SJCRH30 (cell line): ENCODE measurements around the gene FNDC7. TPM values are rescaled to one million over a fixed set of nuclear protein-coding genes. Genes with fewer than 3 reads are reported as not detected.
"Not testable (repeated sequence)": the region's sequence is repeated elsewhere in the genome, so short reads cannot be mapped to it uniquely, and the experiment has no call there.

Source experiments
- DNase-seq, 2 experiments: peaks; one replicate each; pipeline ENCODE4 v3.0.0-alpha.2; 2015 to 2020
- H3K27ac ChIP-seq: fragments of 250-450 bp; sonication (Bioruptor Pico); 2 replicates; pipeline ENCODE4 v1.5.1; 2020; ENCODE audit warnings: mild to moderate bottlenecking, moderate library complexity
- H3K27me3 ChIP-seq: fragments of 250-450 bp; sonication (Bioruptor Pico); 2 replicates; pipeline ENCODE4 v1.5.1; 2020; ENCODE audit warnings: mild to moderate bottlenecking, moderate library complexity
- H3K36me3 ChIP-seq: fragments of 250-450 bp; sonication (Bioruptor Pico); 2 replicates; pipeline ENCODE4 v1.5.1; 2020; ENCODE audit warnings: mild to moderate bottlenecking, moderate library complexity
- H3K4me1 ChIP-seq: fragments of 250-450 bp; sonication (Bioruptor Pico); 2 replicates; pipeline ENCODE4 v1.5.1; 2020; ENCODE audit warnings: mild to moderate bottlenecking, moderate library complexity
- H3K4me3 ChIP-seq: fragments of 250-450 bp; sonication (Bioruptor Pico); 2 replicates; pipeline ENCODE4 v1.5.1; 2020; ENCODE audit warnings: mild to moderate bottlenecking, moderate library complexity
- H3K9me3 ChIP-seq: fragments of 250-450 bp; sonication (Bioruptor Pico); replicated peaks from 2 replicates; pipeline ENCODE4 v1.5.1; 2020; ENCODE audit warnings: mild to moderate bottlenecking, moderate library complexity
- total RNA-seq: library from RNA; depleted of rRNA; stranded (reverse); fragments of >200 nt; shearing (Covaris generic); gene quantifications from 2 replicates; pipeline ENCODE4 v1.2.3, GENCODE V29; 2014

Gene FNDC7
- total RNA-seq, 1 experiment from 2014 or later: 0.04 TPM

DNA sequence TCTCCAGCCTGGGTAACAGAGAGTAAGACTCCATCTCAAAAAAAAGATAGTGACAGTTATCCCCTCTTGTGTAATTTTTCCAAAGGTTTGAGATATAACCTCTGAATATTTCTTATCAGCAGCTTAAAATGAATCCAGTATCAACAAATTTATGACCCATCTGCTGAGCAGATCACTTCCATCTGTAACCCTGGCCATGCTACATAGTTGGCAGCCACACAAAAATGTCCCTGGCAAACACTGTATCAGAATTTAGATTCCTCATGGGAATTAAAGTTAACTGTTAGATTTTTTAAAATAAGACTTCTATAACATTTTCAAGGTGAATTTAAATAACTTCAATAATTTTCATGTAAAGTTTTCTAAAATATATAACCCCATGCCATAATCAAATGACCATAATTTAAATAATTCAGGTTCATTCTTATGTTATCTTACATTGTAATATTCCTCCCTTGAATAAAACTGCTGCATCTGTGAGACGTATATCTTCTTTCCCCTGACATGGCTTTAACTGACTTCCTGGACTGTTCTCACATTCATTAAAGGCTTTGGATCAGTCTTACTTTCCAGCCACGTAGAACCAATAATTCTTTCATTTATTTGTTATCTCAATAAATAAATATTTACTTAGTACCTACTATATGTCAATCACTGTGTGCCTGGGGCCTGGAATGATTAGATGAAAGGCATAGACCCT is 25.9 kb upstream of the FNDC7 start:
- Histone ChIP-seq H3K27ac (no peak overlapping the region), H3K9me3 (no peaks in the 10 kb centered on the region), H3K4me1 (peaks cover 5% of the 10 kb centered on the region; the same call in 1 of the 2 replicates), H3K4me3 (no peak overlapping the region), H3K27me3 (no peaks in the 10 kb centered on the region), H3K36me3 (no peaks in the 10 kb centered on the region)
- DNase-seq: no peak

DNA sequence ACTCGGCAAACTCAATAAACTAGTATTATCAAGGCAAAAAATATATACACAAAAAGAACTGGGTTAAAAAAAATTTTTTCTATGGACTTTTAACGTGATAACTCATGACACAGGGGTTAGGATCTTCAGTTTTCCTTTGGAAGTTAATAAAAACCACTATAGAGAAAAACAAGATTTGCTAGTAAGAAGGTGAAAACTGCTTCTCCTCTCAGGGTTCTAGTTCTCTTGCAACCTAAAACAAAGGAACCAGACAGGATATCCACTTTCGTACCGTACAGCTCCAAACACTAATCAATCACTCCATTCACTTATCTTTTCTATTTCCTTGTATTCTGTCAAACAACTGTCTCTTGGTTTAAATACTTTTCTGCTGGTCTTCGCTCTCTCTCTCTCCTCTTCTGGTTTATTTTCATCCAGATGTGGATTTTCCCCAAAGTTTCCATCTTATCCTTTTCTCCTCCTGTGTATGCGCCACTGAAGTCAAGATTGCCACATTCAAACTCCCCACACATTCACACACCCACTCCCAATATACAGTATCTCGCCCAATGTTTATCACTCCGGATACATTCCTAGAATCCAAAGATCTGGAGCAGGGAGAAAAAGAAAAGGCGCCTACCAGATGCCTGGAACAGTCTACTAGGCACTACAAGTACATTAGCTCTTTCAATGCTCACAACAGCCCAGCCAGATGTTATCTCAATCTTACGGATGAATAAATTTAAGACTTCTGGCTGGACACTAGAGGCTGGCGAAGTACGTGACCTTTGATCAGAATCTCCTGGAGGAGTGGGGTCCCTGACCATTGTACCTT is 21.4 kb upstream of the FNDC7 start:
- no peaks in the 10 kb centered on the region for H3K9me3 ChIP-seq
- DNase-seq: no peak
- H3K36me3 ChIP-seq: peaks cover 25% of the 10 kb centered on the region
- 0 out of 2 replicates have a peak, but pooled peaks cover 6% of the 10 kb centered on the region for H3K4me1 ChIP-seq
- no peaks in the 10 kb centered on the region for H3K27me3 ChIP-seq
- peak overlapping the region; percentile 75 for H3K4me3 ChIP-seq
- H3K27ac ChIP-seq: peak overlapping the region; percentile 86

DNA sequence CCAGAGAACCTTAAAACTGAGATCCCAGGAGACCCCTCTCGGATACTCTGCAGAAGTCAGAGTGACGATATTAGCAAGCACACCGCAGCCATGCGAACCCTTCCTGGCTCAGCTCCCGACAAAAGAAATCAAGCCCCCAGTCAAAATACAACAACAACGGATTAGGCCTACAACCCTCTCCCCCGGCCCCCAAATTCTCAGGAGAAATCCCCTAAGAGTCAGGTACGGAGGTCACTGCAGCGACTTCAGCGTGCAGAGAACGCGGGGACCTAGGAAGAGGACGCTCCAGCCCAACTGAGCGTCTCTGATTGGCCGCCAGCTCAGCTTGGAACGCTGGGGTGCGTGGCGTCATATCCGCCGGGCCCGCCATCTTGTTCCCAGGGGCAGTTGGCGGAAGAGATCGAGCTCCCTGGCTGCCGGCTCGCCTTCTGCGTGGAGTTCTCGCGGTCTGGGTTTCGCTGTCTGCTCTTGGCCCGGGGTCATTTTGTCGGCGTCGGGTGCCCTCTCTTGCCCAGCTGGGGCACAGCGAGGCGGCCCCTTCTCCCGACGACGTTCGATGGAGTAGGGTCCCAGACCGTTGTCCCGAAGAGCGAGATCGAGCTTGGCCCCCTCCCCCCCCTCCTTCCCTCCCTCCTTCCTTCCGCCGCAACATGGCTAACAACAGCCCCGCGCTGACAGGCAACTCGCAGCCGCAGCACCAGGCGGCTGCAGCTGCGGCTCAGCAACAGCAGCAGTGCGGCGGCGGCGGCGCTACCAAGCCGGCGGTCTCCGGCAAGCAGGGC is 20.6 kb upstream of the FNDC7 start, which contains the start of gene PRPF38B:
Gene PRPF38B (plus strand): TSS at position 369 of the 782 bp plus-strand sequence. CDS start 282 bp downstream, at position 651.
- H3K4me3 ChIP-seq: peak within 1 kb of the TSS; percentile 75
- no peaks in the 10 kb centered on the region for H3K9me3 ChIP-seq
- peak; percentile 92 to 95 for DNase-seq
- H3K4me1 ChIP-seq: 0 out of 2 replicates have a peak, but pooled peaks cover 6% of the 10 kb centered on the region
- no peaks in the 10 kb centered on the region for H3K27me3 ChIP-seq
- peaks cover 33% of the 10 kb centered on the region for H3K36me3 ChIP-seq
- peak within 1 kb of the TSS; percentile 86 for H3K27ac ChIP-seq

DNA sequence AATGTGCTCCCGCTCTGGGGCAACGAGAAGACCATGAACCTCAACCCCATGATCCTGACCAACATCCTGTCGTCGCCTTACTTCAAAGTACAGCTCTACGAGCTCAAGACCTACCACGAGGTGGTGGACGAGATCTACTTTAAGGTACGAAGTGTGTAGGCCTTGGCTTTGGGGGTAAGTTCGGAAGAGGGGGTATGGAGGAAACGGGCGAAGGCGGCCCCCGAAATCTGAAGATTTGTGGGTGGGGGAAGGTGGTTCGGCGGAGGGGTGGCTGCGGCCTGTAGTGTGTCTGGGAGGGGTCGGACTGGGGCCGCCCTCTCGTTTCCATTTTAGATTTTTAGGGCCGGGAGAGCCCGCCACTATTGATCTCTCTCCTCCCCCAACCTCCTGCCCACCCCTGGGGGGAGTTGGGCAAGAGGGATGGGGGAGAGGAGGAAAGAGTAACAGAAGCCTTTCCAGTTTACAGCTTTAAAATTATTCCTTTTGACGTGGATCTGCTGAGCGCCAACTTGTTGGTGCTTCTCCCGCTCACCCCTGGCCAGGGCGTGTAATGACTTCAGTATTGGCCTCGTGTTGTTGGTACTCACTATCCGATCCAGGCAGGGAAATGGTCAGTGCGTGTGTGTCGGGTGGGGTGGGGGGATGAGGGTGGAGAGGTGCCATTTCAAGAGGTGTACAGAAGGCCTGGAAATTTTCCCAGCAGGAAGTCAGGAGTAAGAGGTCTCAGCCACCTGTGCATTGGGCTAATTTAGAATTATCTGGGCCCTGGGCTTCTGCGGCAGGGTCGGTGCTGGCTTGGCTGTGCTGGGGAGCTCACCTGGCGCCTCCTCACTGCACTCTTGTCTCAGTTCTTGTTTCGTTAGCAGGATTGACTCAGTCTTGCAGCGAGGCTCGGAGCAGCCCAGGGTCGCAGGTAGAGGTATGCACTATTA is 19.7 kb upstream of the FNDC7 start:
- peak; percentile 52 to 56 for DNase-seq
- Histone ChIP-seq H3K9me3 (no peaks in the 10 kb centered on the region), H3K4me1 (0 out of 2 replicates have a peak, but pooled peaks cover 6% of the 10 kb centered on the region), H3K27ac (peak overlapping the region; percentile 86), H3K36me3 (peaks cover 40% of the 10 kb centered on the region), H3K27me3 (no peaks in the 10 kb centered on the region), H3K4me3 (peak overlapping the region; percentile 75)

DNA sequence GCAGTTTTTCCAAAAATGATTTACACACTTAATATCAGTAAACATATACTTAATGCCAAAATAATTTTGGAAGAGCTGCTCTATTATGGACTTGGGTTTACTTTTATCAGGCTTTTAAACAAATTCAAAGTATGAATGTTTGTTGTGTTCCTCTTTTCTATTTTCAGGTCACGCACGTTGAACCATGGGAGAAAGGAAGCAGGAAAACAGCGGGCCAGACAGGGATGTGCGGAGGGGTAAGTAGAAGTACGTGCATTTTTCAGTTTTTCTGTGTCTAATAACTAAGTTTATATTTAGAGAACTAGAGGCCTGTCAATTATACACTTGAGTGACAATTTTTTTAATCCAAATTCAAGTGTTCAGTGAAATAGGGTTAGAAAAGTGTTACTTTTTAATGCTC is 17.2 kb upstream of the FNDC7 start:
- Histone ChIP-seq H3K27ac (no peak overlapping the region), H3K36me3 (peaks cover 66% of the 10 kb centered on the region), H3K4me1 (0 out of 2 replicates have a peak, but pooled peaks cover 6% of the 10 kb centered on the region), H3K27me3 (no peaks in the 10 kb centered on the region), H3K9me3 (no peaks in the 10 kb centered on the region), H3K4me3 (no peak overlapping the region)
- no peak for DNase-seq

DNA sequence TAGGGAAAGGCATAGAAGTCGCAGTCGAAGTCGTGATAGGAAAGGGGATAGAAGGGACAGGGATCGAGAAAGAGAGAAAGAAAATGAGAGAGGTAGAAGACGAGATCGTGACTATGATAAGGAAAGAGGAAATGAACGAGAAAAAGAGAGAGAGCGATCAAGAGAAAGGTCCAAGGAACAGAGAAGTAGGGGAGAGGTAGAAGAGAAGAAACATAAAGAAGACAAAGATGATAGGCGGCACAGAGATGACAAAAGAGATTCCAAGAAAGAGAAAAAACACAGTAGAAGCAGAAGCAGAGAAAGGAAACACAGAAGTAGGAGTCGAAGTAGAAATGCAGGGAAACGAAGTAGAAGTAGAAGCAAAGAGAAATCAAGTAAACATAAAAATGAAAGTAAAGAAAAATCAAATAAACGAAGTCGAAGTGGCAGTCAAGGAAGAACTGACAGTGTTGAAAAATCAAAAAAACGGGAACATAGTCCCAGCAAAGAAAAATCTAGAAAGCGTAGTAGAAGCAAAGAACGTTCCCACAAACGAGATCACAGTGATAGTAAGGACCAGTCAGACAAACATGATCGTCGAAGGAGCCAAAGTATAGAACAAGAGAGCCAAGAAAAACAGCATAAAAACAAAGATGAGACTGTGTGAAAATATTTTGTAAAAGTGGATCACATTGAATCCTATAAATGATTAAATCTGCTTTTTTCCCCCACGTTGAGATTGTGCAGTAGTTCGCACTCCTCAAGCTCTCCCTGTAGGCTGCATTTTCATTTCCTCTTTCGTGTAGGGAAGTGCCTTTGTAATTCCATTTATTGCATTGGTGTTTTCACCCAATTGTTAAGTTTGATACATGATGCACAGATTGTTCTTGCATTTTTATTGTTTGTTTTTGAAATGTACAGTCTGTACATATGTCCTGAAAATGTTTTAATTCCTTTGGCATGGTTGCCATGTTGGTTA is 13.1 kb upstream of the FNDC7 start:
- H3K4me1 ChIP-seq: peaks cover 10% of the 10 kb centered on the region; the same call in 1 of the 2 replicates
- H3K36me3 ChIP-seq: peaks cover 71% of the 10 kb centered on the region
- DNase-seq: no peak
- no peaks in the 10 kb centered on the region for H3K9me3 ChIP-seq
- no peaks in the 10 kb centered on the region for H3K27me3 ChIP-seq
- H3K27ac ChIP-seq: no peak overlapping the region
- H3K4me3 ChIP-seq: no peak overlapping the region

DNA sequence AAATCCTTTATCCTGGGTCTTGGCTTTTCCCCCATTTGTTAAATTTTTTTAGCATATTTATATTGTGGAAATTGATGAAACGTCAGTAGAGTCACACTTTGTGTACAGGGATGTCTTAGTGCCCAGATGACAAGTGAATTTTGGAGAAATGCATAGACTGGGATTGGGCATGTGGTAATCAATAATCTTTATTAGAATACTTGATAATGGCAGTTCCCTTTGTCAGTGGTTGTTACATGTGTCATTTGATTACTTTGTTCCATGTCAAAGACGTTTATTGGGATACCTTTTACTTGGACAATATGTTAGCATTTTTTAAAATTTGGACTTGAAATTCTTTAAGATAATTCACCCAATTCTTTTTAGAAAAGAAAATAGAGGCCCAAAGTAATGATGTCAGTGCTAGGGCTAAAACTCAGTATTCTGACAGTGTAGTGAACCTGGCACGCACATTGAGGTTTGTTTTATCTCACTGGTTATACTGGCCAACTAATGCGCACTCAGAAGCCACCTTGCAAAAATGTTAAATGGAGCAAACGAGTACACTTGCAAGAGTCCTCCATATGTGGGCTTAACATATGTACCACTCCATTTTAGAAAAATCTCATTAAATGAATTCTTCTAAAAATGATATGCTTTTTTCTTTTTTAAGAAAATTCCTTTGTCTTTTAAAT is 11.4 kb upstream of the FNDC7 start:
- Histone ChIP-seq H3K27me3 (no peaks in the 10 kb centered on the region), H3K9me3 (no peaks in the 10 kb centered on the region), H3K27ac (no peak overlapping the region), H3K36me3 (peaks cover 58% of the 10 kb centered on the region), H3K4me3 (no peak overlapping the region), H3K4me1 (peaks cover 6% of the 10 kb centered on the region; the same call in 1 of the 2 replicates)
- no peak for DNase-seq

DNA sequence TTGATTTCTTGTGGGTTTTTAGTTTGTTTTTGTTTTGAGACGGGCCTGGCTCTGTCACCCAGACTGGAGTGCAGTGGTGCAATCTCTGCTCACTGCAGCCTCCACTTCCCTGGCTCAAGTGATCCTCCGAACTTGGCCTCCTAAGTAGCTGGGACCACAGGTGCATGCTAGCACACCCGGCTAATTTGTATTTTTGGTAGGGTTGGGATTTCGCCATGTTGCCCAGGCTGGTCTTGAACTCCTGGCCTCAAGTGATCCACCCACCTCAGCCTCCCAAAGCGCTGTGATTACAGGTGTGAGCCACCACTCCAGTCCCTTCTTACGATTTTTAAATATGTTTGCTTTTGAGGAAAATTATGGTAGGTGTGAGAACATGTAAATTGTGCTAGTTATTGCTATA is 10.6 kb upstream of the FNDC7 start:
- not testable (repeated sequence) for H3K9me3 ChIP-seq, H3K27me3 ChIP-seq, H3K27ac ChIP-seq, H3K4me3 ChIP-seq, H3K4me1 ChIP-seq, DNase-seq
- H3K36me3 ChIP-seq: peaks cover 50% of the 10 kb centered on the region

DNA sequence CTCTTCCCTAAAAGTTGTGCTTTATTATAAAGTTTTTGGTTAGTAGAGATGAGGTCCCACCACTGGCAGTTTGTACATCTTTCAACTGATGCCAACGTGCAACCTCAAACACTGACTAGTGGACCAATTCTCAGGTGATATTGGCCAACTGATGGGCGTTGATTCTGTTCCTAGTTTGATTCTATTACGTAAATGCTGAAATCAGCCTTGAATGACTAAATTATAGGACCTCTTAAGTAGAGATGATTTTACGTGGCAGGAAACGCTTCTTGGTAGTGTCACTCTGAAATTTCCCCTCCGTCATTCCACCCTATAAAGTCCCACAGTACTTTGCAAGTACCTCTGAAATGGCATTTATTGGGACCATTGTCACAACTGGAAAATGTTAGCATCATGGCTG is 8.8 kb upstream of the FNDC7 start:
- peaks cover 33% of the 10 kb centered on the region for H3K36me3 ChIP-seq
- H3K9me3 ChIP-seq: no peaks in the 10 kb centered on the region
- no peak overlapping the region for H3K4me3 ChIP-seq
- DNase-seq: no peak
- H3K27ac ChIP-seq: no peak overlapping the region
- H3K4me1 ChIP-seq: peaks cover 6% of the 10 kb centered on the region; the same call in 1 of the 2 replicates
- H3K27me3 ChIP-seq: no peaks in the 10 kb centered on the region

DNA sequence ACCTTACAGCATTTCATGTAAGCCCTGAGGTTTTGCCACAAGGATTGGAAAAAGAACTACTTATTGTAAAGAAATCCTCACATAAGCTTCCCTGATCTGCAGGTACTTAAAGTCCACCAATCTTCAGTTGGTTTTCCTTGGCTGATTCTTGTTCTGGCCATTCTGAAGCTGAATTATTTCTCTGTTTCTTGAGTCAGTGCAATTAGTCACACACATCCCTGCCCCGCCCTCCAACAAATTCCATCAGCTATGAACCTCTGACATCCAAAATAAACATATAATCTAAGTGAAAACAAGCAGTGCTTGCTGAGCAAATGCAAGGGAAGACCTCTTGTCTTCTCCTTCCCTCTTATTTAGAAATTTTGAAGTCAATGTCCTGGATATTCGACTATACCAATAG is 8.2 kb upstream of the FNDC7 start:
- Histone ChIP-seq H3K4me3 (no peak overlapping the region), H3K36me3 (peaks cover 27% of the 10 kb centered on the region), H3K27me3 (no peaks in the 10 kb centered on the region), H3K4me1 (peaks cover 6% of the 10 kb centered on the region; the same call in 1 of the 2 replicates), H3K27ac (peak overlapping the region; percentile 7; the same call in 1 of the 2 replicates), H3K9me3 (no peaks in the 10 kb centered on the region)
- DNase-seq: peak in 1 of 2 experiments; percentile 50

DNA sequence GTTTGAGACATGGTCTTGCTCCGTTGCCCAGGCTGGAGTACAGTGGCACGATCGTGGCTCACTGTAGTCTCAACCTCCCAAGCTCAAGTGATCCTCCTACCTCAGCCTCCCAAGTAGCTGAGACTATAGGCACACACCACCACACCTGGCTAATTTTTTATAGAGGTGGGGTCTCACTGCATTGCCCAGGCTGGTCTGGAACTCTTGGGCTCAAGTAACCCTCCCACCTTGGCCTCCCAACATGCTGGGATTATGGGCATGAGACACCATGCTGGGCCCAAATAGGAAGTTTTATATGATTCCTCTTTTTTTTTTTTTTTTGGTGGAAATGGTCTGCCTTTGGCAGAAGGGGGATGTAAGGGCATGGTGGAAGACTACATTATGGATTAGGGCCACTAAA is 6.1 kb upstream of the FNDC7 start:
- Histone ChIP-seq H3K9me3 (no peaks in the 10 kb centered on the region), H3K4me3 (no peak overlapping the region), H3K4me1 (peaks cover 6% of the 10 kb centered on the region; the same call in 1 of the 2 replicates), H3K27ac (no peak overlapping the region), H3K27me3 (no peaks in the 10 kb centered on the region), H3K36me3 (peaks cover 6% of the 10 kb centered on the region)
- no peak for DNase-seq
